Measurements from ENCODE around the gene GSTK1.
"Not testable (repeated sequence)": the region's sequence is repeated elsewhere in the genome, so short reads cannot be mapped to it uniquely, and the experiment has no call there.

The GSTK1 gene

DNA sequence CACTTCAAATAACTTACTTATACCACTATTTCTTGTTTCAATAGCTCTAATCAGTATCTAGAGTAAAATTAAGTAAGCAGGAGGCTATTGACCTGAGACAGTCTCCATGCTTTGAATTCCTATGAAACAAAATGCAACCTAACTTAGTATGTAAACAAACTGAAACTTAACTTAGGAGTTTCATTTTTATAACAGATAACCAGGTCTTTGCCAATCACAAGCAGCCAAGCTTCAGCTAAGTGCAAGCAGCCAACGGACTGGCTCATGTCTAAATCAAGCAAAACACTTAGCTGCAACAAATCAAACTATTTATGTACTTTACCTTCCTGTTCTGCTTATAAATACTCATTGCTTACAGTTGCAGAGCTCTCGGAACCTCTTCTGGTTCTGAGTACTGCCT, 4.4 kb upstream of the GSTK1 start:
- Histone ChIP-seq H3K14ac (ENCODE audit: low read length) (no peak overlapping the region), H3K23ac (ENCODE audit: low read length) (no peak overlapping the region), H3K27ac (ENCODE audit: low read depth, low read length) (no peak overlapping the region), H4K12ac (ENCODE audit: low read depth, low read length) (no peak overlapping the region), H3K79me1 (ENCODE audit: low read length) (peaks cover 6% of the 10 kb centered on the region), H3K36me3 (ENCODE audit: control insufficient read depth in 1 of 2, insufficient read depth in 2 of 2, low read length in 2 of 2) (no peaks in the 10 kb centered on the region), H2AK5ac (ENCODE audit: low read length) (no peak overlapping the region), H3K4ac (ENCODE audit: low read depth, low read length) (no peak overlapping the region), H4K8ac (ENCODE audit: low read depth, low read length) (no peak overlapping the region), H2AFZ (ENCODE audit: insufficient read depth, low read length, poor library complexity) (no peak overlapping the region), H3K4me2 (ENCODE audit: low read length) (no peak overlapping the region), H2BK120ac (ENCODE audit: insufficient read depth, low read length, poor library complexity) (no peak overlapping the region), H3K4me1 (ENCODE audit: control insufficient read depth in 1 of 2, insufficient read depth in 2 of 2, low read length in 2 of 2) (peaks cover 0 to 1% of the 10 kb centered on the region in 2 experiments), H3K79me2 (ENCODE audit: control insufficient read depth, insufficient read depth, low read length, poor library complexity) (peaks cover 5% of the 10 kb centered on the region), H3K27me3 (ENCODE audit: insufficient read depth, low read length) (no peaks in the 10 kb centered on the region), H2BK5ac (ENCODE audit: low read depth, low read length, poor library complexity) (no peak overlapping the region), H3K18ac (ENCODE audit: low read length) (no peak overlapping the region), H4K91ac (ENCODE audit: low read depth, low read length) (no peak overlapping the region), H3K4me3 (ENCODE audit: low read depth, low read length) (no peak overlapping the region), H3K9me3 (ENCODE audit: insufficient read depth, low read depth, low read length) (no peaks in the 10 kb centered on the region), H3K9ac (ENCODE audit: low read length) (no peak overlapping the region), H2BK12ac (ENCODE audit: low read length) (no peak overlapping the region)
- DNase-seq = no peak
- no CpG with 5 or more reads among the region's 2 CpGs for WGBS (ENCODE audit: extremely low coverage, insufficient coverage, insufficient read length)

DNA sequence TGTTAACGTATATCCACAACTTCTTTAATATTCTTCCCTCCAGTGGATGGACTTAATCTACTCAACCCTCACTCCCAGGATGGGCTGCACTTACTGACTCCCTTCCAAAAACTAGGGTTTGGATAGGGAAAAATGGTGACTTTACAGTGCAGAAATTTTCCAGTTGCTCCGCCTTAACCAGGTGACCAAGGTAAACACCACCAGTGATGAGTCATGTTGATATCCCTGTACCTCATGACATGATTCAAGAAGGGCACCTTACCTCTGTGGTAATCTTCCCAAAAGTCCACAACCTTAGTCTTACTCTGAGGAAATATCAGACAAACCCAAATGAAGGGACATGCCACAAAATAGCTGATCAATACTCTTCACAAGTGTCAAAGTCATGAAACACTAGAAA, 3.5 kb upstream of the GSTK1 start:
- Histone ChIP-seq H3K79me2 (ENCODE audit: control insufficient read depth, insufficient read depth, low read length, poor library complexity) (peaks cover 8% of the 10 kb centered on the region), H3K4me1 (ENCODE audit: control insufficient read depth in 1 of 2, insufficient read depth in 2 of 2, low read length in 2 of 2) (peaks cover 2 to 8% of the 10 kb centered on the region in 2 experiments)

DNA sequence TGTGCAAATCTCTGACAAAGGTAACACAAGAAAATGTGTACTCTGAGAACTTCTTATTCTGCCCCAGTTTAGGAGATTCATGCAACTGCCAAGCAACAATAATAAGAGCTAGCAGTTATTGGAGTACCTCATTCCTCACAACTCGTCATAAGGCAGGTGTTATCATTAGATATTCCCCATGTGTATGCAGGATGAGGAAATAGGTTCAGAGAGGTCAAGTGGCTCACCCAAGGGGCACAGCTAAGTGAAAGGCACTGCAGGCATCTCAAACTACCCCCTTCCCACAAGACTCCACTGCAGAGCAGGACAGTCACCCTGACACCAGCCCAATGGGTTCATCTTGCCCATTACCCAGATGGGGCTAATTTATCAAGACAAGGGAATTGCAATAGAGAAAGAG, 1.3 kb upstream of the GSTK1 start:
- no peak overlapping the region for H3K4ac ChIP-seq (ENCODE audit: low read depth, low read length)
- DNase-seq = no peak
- H2AFZ ChIP-seq (ENCODE audit: insufficient read depth, low read length, poor library complexity) = no peak overlapping the region
- no peak overlapping the region for H2BK120ac ChIP-seq (ENCODE audit: insufficient read depth, low read length, poor library complexity)
- H3K4me3 ChIP-seq (ENCODE audit: low read depth, low read length) = no peak overlapping the region
- no peak overlapping the region for H3K14ac ChIP-seq (ENCODE audit: low read length)
- H3K4me1 ChIP-seq (ENCODE audit: control insufficient read depth in 1 of 2, insufficient read depth in 2 of 2, low read length in 2 of 2) = peaks cover 4 to 10% of the 10 kb centered on the region in 2 experiments
- H3K4me2 ChIP-seq (ENCODE audit: low read length) = no peak overlapping the region
- peaks cover 6 to 9% of the 10 kb centered on the region in 2 experiments for H3K36me3 ChIP-seq (ENCODE audit: control insufficient read depth in 1 of 2, insufficient read depth in 2 of 2, low read length in 2 of 2)
- no peak overlapping the region for H3K9ac ChIP-seq (ENCODE audit: low read length)
- H4K12ac ChIP-seq (ENCODE audit: low read depth, low read length) = no peak overlapping the region
- no peak overlapping the region for H3K18ac ChIP-seq (ENCODE audit: low read length)
- H4K8ac ChIP-seq (ENCODE audit: low read depth, low read length) = no peak overlapping the region
- no peak overlapping the region for H3K23ac ChIP-seq (ENCODE audit: low read length)
- H3K79me1 ChIP-seq (ENCODE audit: low read length) = peaks cover 7% of the 10 kb centered on the region
- H4K91ac ChIP-seq (ENCODE audit: low read depth, low read length) = no peak overlapping the region
- no peak overlapping the region for H2AK5ac ChIP-seq (ENCODE audit: low read length)
- WGBS (ENCODE audit: extremely low coverage, insufficient coverage, insufficient read length) = no CpG with 5 or more reads among the region's 1 CpG
- H3K79me2 ChIP-seq (ENCODE audit: control insufficient read depth, insufficient read depth, low read length, poor library complexity) = peaks cover 8% of the 10 kb centered on the region
- H2BK5ac ChIP-seq (ENCODE audit: low read depth, low read length, poor library complexity) = no peak overlapping the region
- H3K27me3 ChIP-seq (ENCODE audit: insufficient read depth, low read length) = no peaks in the 10 kb centered on the region
- no peak overlapping the region for H3K27ac ChIP-seq (ENCODE audit: low read depth, low read length)
- H2BK12ac ChIP-seq (ENCODE audit: low read length) = no peak overlapping the region
- no peaks in the 10 kb centered on the region for H3K9me3 ChIP-seq (ENCODE audit: insufficient read depth, low read depth, low read length)

More for the DNA sequence above, 3.5 kb upstream of the GSTK1 start:
- H4K8ac ChIP-seq (ENCODE audit: low read depth, low read length) = no peak overlapping the region
- no peak overlapping the region for H4K12ac ChIP-seq (ENCODE audit: low read depth, low read length)
- H3K23ac ChIP-seq (ENCODE audit: low read length) = no peak overlapping the region
- no CpG with 5 or more reads among the region's 2 CpGs for WGBS (ENCODE audit: extremely low coverage, insufficient coverage, insufficient read length)
- no peak overlapping the region for H2AFZ ChIP-seq (ENCODE audit: insufficient read depth, low read length, poor library complexity)
- H3K27ac ChIP-seq (ENCODE audit: low read depth, low read length) = no peak overlapping the region
- peaks cover 7% of the 10 kb centered on the region for H3K79me1 ChIP-seq (ENCODE audit: low read length)
- H3K18ac ChIP-seq (ENCODE audit: low read length) = no peak overlapping the region
- H2AK5ac ChIP-seq (ENCODE audit: low read length) = no peak overlapping the region
- no peak overlapping the region for H3K14ac ChIP-seq (ENCODE audit: low read length)
- no peak for DNase-seq
- H2BK120ac ChIP-seq (ENCODE audit: insufficient read depth, low read length, poor library complexity) = no peak overlapping the region
- H3K27me3 ChIP-seq (ENCODE audit: insufficient read depth, low read length) = no peaks in the 10 kb centered on the region
- peaks cover 0 to 2% of the 10 kb centered on the region in 2 experiments for H3K36me3 ChIP-seq (ENCODE audit: control insufficient read depth in 1 of 2, insufficient read depth in 2 of 2, low read length in 2 of 2)
- no peak overlapping the region for H3K4ac ChIP-seq (ENCODE audit: low read depth, low read length)
- no peak overlapping the region for H3K4me3 ChIP-seq (ENCODE audit: low read depth, low read length)
- H3K9me3 ChIP-seq (ENCODE audit: insufficient read depth, low read depth, low read length) = no peaks in the 10 kb centered on the region
- H4K91ac ChIP-seq (ENCODE audit: low read depth, low read length) = no peak overlapping the region
- H2BK12ac ChIP-seq (ENCODE audit: low read length) = no peak overlapping the region
- no peak overlapping the region for H2BK5ac ChIP-seq (ENCODE audit: low read depth, low read length, poor library complexity)
- no peak overlapping the region for H3K9ac ChIP-seq (ENCODE audit: low read length)
- no peak overlapping the region for H3K4me2 ChIP-seq (ENCODE audit: low read length)

DNA sequence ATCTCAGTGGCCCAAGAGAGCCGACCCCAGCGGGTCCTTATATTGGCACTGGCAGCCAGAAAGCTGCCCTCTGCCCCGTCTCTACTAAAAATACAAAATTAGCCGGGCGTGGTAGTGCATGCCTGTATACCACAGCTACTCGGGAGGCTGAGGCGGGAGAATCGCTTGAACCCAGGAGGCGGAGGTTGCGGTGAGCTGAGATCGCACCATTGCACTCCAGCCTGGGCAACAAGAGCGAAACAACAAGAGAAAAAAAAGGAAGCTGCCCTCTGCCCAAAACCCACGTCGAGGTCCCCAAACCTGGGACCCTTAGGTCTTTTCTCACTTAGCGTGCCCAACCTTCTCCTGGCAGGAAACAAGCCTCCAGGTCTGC, 941 bp downstream of the GSTK1 start:
- H3K4ac ChIP-seq (ENCODE audit: low read depth, low read length) = peak overlapping the region; percentile 85
- not testable (repeated sequence) for H4K91ac ChIP-seq (ENCODE audit: low read depth, low read length); H3K4me1 ChIP-seq (ENCODE audit: control insufficient read depth in 1 of 2, insufficient read depth in 2 of 2, low read length in 2 of 2); H3K4me3 ChIP-seq (ENCODE audit: low read depth, low read length); H3K9me3 ChIP-seq (ENCODE audit: insufficient read depth, low read depth, low read length); H3K27ac ChIP-seq (ENCODE audit: low read depth, low read length); H2BK120ac ChIP-seq (ENCODE audit: insufficient read depth, low read length, poor library complexity); H4K8ac ChIP-seq (ENCODE audit: low read depth, low read length); H2BK5ac ChIP-seq (ENCODE audit: low read depth, low read length, poor library complexity); H3K23ac ChIP-seq (ENCODE audit: low read length); H2AFZ ChIP-seq (ENCODE audit: insufficient read depth, low read length, poor library complexity); H3K27me3 ChIP-seq (ENCODE audit: insufficient read depth, low read length); H3K79me1 ChIP-seq (ENCODE audit: low read length); H3K9ac ChIP-seq (ENCODE audit: low read length); H2BK12ac ChIP-seq (ENCODE audit: low read length); DNase-seq; H3K79me2 ChIP-seq (ENCODE audit: control insufficient read depth, insufficient read depth, low read length, poor library complexity)
- no CpG with 5 or more reads among the region's 15 CpGs for WGBS (ENCODE audit: extremely low coverage, insufficient coverage, insufficient read length)
- peaks cover 24 to 25% of the 10 kb centered on the region in 2 experiments for H3K36me3 ChIP-seq (ENCODE audit: control insufficient read depth in 1 of 2, insufficient read depth in 2 of 2, low read length in 2 of 2)
- peak overlapping the region; percentile 99 for H3K14ac ChIP-seq (ENCODE audit: low read length)
- H3K18ac ChIP-seq (ENCODE audit: low read length) = peak overlapping the region; percentile 95
- peak overlapping the region; percentile 77 for H3K4me2 ChIP-seq (ENCODE audit: low read length)
- H4K12ac ChIP-seq (ENCODE audit: low read depth, low read length) = peak overlapping the region; percentile 77
- peak overlapping the region; percentile 87 for H2AK5ac ChIP-seq (ENCODE audit: low read length)
